HG02678 (cell line): ENCODE results near the gene ZNF132.
"Not testable (repeated sequence)": the region's sequence is repeated elsewhere in the genome, so short reads cannot be mapped to it uniquely, and the experiment has no call there.

Source experiments
- ATAC-seq: cut with Tn5 transposase; IDR thresholded peaks from one replicate; pipeline ENCODE4 v1.9.1; 2021; ENCODE audit warnings: mild to moderate bottlenecking, moderate library complexity; ENCODE audit not compliant: unreplicated experiment

ZNF132 gene

DNA sequence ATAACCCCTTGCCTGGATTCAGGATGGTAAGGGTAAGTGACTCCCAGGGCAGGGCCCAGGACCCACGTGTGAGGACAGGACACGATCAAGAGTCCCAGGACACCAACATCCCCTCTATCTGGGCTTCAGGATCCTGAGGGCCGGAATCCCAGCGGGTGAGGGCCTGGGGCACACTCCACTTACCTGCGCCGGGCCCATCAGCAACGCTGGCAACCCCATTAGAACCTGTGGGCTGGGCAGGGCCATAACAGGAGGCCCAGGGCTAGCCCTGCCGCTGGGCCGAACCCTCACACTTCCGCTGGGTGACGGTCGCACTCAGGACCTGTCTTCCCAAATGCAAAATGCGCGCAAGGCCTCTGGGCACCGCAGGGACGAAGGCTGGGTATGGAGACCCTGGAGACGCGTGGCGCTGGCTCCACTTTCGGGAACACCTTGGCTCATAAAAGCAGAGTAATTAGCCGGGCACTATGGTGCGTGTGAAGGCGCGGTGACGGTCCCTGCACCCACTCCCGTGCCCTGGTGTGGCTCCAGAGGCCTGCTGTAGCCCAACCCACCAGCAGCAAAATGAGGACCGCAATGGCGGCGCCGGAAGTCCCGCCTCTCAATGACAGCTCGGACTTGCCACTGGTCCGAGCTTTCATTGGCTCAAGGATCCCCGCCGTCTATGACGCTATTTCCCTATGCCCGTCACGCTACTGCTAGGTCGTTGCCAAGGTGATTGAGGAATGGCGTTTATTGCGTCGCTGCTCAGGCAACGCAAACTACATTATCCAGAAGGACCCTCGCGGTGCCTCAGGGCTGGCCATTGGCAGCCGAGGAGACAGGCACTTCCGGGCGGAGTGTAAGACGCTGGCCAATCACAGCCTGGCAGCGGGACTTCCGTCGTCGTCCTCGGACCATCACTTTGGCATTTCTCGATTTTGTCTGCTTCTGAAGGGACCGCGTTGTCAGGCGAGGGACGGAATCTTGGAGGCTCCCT, at the start of gene ZNF132:
TSS of gene ZNF132 (minus strand) at position 578 of the 979 bp plus-strand sequence. CDS start at position 246, 332 bp downstream.
- ATAC-seq, result peak; percentile 95

DNA sequence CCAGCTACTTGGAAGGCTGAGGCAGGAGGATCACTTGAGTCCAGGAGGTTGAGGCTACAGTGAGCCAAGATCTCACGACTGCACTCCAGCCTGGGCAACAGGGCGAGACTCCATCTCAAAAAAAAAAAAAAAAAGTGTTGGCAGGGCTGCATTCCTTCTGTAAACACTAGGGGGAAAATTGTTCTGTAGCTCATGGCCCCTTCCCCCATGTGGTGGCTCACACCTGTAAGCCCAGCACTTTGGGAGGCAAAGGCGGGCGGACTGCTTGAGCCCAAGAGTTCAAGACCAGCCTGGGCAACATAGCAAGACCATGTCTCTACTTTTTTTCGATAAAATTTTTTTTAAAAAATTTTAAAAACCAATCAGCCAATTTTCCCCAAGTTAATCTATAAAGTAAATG, 44.4 kb upstream of the ZNF132 start:
- ATAC-seq, result not testable (repeated sequence)

DNA sequence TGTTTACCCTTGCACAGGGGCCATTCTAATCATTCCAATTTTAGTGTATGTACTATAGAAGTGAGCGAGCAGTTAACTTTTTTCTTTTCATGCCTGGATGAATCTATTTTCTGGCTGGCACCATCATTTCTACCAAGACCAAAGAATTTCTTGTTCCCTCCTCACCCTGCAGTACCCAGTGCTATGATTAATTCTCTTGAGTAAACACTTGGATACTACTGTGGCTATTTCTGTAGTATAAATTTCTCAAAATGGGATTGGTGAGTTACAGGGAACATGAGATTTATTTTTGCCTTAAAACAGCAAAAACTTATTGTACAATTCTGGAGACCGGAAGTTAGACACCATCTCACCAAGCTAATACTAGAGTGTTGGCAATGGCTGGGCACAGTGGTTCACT, 43.8 kb upstream of the ZNF132 start:
- no peak for ATAC-seq

DNA sequence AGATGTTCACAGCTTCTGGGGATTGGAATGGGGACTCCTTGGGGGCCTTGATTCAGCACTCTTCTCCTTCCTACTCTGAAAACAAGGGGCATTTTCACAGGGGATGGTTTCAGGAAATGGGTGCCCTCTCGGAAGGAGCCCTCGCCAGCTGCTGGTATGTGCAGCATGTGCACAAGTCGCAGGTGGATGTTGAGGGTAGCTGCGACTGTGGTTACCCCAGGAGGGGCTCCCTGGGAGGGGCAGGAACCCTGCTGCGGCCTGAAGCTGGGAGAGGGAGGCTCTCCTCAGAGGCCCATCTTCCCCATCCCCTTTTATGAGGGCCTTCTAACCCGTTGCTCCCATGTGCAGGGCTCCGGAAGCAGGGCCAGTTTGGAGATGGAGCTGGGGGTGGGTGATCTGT, 42.4 kb upstream of the ZNF132 start:
- ATAC-seq, result no peak

DNA sequence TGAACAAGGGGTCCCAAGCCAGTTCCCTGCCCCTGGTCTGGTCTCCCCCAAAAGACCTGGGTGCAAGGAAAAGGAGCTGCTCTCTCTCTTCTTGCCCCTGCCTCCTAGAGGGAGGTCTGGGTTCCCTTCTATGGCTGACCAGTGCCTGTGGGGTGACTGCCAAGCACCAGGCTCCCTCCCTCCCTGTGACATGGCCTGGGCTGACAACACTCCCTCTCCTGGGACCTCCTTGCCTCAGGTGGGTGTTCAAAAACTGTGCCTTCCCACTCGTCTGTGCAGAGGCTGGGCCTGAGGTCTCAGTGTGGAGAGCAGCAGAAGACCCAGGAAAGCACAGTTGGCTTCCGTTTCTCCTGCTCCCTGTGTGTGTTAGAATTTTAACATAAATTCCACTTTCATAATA, 40.9 kb upstream of the ZNF132 start:
- no peak for ATAC-seq

DNA sequence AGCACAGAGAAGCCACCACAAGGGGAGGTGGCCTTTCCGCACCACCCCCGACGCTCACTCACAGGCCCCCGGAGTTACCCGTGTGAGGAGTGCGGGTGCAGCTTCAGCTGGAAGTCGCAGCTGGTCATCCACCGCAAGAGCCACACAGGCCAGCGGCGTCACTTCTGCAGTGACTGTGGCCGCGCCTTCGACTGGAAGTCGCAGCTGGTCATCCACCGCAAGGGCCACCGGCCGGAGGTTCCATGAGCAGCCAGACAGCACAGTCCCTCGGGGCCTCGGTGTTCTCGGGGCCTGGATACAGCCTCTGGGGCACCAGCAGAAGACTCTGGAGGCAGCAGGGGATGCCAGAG, 40.5 kb upstream of the ZNF132 start:
- ATAC-seq, result no peak

DNA sequence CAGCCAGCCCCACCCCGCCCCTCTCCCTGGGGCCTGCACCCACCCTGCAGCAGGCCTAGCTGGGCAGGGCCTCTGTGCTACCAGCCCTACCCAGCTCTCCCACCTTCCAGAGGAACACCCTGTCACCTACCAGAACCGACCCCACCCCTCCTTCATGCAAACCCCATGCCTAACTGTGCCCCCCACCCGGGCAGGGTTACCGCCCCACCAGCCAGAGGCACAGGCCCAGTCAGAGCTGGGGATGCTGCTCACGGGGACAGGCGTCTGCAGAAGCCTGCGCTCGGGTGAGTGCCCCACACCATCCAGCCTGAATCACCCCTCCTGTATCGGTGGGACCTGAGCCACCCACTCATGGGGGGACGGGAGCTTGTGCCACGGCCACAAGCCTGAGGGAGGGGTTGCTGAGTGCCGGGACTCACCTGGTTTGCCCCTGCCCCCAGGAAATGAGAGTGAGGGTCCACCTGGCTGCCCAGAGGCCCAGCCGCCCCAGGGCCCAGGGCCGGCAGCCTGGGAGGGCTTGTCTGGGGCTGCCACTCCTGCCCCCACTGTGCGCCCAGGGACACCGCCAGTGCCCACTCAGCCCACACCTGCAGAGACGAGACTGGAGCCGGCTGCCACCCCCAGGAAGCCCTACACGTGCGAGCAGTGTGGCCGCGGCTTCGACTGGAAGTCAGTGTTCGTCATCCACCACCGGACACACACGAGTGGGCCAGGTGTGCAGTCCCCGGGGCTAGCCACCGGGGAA, 40.0 kb upstream of the ZNF132 start:
- ATAC-seq, result no peak

DNA sequence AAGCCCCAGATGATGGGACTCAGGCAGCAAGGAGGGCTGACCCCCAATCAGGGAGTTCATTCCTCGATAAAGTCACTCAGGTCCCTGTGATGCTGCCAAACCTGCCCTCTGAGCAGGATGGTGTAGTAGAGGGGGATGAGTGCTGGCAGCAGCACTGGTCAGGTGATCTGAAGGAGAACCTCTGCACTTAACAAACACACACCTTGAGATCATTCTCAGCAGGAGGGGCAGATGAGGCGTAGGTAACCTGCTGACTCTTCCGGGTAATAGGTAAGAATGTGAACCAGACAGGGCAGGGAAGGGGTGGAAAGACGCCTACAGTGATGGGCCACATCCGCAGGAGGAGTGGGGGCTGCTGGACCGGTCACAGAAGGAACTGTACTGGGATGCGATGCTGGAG, 39.4 kb upstream of the ZNF132 start:
- no peak for ATAC-seq

DNA sequence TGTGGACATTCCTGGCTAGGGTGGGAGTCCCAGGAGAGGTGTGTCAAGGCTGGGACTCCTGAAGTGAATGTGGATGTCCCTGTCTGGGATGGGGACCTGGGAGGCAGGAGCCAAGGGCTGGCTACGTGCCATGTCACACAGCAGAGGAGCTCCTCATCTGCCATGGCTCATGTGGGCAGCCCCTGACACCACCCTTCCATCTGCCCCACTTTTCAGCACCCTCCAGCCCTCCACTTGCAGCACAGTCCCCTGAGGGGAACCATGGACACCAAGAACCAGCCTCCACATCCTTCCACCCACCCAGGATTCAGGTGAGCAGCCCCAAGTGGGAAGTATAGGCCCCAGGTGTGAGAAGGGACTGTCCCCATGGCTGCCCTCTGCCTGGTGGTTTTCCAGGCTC, 37.9 kb upstream of the ZNF132 start:
- no peak for ATAC-seq

DNA sequence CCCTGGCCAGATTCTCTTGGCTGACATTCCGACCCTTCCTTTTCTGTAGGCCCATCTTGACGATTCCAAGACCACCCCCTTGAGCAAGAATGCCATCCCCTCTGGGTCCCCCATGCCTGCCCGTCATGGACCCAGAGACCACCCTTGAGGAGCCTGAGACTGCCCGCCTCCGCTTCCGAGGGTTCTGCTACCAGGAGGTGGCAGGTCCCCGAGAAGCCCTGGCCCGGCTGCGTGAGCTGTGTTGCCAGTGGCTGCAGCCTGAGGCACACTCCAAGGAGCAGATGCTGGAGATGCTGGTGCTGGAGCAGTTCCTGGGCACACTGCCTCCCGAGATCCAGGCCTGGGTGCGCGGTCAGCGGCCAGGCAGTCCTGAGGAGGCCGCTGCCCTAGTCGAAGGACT, 37.2 kb upstream of the ZNF132 start:
- ATAC-seq, result no peak

DNA sequence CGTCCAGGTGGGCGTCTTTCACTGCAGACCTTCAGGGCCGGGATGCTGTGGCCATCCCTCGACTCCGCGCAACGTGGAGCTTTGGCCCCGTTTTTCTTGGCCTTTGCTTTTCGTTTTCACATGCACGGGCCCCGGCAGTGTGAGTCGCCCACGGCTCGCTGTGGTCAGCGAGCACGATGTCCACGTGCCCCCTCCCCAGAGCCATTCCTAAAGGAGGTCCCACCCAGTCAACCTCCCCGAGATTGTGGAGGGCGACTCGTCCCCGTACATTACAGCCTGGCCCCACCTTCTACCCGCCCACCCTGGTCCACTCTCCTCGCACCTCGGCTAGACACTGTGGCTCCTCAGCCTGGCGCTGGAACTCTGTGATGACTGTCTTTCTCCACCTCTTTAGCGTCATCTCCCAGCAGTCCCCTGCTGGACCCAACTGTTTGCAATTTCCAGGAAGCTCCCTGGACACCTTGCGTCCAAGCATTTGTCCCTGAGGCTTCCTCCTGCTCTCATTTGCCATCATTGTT, 36.6 kb upstream of the ZNF132 start:
- no peak for ATAC-seq

DNA sequence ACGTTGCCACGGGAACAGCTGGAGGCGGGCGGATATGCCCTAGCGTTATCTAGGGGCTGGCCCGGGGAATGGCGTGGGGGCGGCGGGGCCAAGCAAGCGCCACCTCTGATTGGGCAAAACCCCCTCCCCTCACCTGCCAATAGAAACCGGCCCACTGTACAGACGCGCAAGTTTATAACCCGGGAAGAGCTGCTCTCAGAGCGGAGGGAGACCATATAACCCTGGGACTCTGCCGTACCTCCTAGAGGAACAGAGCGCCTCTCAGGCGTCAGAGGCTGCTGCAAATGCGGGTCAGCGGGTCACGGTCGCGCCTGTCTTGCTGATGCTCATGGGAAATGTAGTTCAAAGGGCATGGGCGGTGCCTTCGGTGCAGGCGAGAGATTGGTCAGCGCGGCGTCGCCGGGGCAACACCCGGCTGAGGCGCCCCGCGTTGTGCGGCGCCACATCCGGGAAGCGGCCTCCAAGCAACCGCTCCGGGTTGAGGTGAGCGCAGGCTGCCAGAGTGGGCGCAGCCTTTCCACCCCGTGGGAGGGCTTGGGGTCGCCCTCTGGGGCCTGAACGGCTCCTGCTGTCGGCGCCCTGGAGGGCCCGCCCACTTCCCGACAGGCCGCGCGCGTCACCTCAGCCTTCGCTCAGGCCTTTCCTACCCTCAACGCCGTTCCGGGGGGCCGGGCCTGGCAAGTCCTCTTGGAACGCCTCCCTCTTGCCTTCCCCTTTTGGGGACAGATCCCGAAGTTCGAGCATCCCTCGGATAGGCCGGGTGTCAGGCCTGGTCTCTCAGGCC, 36.0 kb upstream of the ZNF132 start, which contains the start of gene ZNF446:
TSS of gene ZNF446 (plus strand) at position 639 of the 784 bp plus-strand sequence. CDS start 867 bp downstream, outside the sequence.
- peak; percentile 86 for ATAC-seq

DNA sequence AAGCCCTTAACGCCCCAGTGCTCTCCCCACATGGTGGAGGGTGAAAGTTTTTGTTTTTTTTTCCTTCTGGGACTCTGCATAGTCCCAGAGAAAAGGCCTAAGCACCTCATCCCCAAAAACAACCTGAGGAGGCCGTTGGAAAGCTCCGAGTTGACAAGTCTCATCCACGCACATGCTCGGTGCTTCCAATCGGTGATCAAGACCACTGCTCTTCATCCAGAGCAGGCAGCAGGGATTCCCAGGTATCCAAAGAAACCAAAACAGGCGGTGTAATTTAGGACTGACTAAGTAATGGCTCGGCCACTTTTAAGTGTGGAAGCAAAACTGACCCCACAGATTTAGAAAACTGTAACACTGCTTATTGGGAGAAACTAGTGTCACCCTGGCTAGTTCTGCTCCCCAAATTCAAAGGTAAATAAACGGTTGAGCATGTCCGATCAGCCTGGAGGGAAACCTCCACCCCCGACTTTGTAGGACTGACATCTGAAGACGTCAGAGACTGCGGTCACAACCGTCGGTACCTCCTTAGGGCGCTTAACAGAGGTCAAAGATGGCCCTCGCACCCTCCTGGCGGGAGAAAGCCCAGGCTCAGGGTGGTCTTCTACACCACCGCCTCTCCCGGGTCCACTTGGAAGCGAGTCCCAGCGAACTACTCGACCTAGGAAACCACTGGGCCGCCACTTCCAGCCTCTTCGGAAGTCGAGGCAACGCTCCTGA, 35.2 kb upstream of the ZNF132 start:
- no peak for ATAC-seq

DNA sequence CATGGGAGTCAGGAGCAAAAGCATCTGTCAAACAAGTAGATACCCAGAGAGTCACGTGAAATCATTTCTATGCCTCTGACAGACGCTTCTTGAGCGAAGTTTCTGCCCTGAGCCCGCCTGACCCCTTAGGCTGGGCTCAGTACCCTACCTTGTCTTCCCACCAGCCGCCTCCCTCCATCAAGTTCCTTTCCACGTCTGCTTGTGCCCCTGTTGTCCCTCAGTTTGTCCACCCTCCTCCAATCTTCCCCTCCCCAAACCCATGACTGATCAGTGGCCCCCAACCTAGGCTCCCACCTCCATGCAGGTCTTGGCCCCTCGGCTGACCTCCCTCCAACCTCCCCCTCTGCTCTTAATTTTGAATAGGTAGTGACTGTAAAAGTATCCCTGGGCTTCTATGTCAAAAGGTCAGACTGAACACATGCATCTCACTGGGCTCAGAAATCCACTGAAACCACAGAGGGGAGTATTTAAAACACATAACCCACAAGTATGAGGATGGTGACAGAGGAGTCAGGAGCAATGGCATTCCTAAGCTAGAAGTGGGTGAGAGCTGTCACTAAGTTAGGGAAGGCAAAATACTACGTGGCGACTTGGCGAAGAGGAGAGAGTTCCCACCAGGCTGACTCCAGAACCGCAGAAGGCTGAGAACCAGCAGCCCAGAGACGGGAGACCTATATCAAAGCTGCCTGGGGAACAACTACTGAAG, 34.5 kb upstream of the ZNF132 start:
- ATAC-seq, result no peak

DNA sequence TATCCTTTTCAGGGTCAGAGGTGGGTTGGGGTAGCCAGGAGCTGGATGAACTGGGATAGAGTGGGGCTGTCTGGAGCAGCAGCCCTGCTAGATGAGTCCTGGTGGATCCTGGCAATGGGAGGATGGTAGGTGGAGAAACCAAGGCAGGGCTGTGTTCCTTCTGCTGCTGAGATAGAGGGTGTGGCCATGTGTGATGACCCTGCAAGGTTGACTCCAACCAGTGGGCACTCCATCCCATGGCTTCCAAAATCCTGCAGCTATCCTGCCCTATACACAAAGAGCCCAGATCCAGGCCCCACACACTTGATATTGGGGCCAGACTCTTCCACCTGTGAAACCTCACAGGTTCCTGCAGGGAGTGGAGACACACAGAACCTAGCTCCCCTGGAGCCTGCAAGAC, 33.8 kb upstream of the ZNF132 start:
- ATAC-seq, result no peak

DNA sequence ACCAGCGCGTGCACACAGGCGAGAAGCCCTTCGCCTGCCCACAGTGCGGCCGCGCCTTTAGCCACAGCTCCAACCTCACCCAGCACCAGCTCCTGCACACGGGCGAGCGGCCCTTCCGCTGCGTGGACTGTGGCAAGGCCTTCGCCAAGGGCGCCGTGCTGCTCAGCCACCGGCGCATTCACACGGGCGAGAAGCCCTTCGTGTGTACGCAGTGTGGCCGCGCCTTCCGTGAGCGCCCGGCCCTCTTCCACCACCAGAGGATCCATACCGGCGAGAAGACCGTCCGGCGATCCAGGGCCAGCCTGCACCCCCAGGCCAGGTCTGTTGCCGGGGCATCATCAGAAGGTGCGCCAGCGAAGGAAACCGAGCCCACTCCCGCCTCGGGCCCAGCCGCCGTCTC, 31.8 kb upstream of the ZNF132 start:
- ATAC-seq, result no peak

DNA sequence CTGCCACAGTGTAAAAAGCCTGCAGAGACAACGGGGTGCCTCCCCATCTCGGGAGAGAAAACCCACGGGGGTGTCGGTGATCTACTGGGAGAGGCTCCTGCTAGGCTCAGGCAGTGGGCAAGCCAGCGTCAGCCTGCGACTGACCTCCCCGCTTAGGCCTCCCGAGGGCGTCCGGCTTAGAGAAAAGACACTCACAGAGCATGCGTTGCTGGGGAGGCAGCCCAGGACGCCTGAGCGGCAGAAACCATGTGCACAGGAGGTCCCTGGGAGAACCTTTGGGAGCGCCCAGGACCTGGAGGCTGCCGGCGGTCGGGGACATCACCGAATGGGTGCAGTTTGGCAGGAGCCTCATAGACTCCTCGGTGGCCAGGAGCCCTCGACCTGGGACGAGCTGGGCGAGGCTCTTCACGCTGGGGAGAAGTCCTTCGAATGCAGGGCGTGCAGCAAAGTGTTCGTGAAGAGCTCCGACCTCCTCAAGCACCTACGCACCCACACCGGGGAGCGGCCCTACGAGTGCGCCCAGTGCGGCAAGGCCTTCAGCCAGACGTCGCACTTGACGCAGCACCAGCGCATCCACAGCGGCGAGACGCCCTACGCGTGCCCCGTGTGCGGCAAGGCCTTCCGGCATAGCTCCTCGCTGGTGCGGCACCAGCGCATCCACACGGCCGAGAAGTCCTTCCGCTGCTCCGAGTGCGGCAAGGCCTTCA, 31.0 kb upstream of the ZNF132 start:
- not testable (repeated sequence) for ATAC-seq

DNA sequence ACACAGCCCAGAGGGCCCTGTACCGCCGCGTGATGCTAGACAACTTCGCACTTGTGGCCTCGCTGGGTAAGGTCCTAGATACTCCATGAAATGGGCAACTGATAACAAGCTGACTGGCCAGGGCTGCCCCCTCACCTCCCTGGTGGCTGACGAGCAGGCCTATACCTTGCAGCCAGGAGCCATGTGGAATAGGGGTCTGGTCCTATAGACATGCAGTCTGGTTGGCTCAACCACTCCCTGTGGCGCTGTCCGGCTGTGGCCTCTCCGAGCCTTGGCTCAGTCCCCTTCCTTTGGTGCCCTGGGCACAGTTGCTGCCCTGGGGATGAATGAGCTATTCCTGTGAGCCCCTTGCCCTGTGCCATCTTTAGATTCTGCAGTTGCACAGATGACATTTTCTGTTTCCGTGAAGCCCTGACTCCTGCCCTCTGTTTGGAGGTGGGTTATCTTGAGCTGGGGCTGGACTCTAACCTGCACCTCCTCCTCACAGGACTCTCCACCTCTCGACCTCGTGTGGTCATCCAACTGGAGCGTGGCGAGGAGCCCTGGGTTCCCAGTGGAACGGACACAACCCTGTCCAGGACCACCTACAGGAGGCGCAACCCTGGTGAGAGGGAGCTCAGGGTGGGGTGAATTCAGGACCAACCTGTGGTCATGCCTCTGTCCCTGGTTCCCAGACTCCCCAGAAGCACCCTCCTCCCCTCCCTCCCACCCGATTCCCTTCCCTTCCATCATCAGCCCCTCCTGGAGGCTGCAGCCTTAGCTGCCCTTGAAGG, 29.5 kb upstream of the ZNF132 start:
- no peak for ATAC-seq
